HUES6 (cell line): Measurements from ENCODE around the gene AFAP1.

ENCODE experiments used
- H3K27ac ChIP-seq: 2 replicates; pipeline ENCODE4 v1.7.0; 2013; ENCODE audit warnings: low read depth, mild to moderate bottlenecking, low read length, inconsistent platforms
- H3K27me3 ChIP-seq: 2 replicates; pipeline ENCODE4 v1.6.1; 2013; ENCODE audit warnings: low read length; ENCODE audit not compliant: control insufficient read depth, insufficient read depth
- H3K36me3 ChIP-seq: 2 replicates; pipeline ENCODE4 v1.6.1; 2013; ENCODE audit warnings: low read length; ENCODE audit not compliant: control insufficient read depth, insufficient read depth
- H3K4me1 ChIP-seq: 2 replicates; pipeline ENCODE4 v1.6.1; 2013; ENCODE audit warnings: low read length; ENCODE audit not compliant: control insufficient read depth, insufficient read depth
- H3K4me3 ChIP-seq: 2 replicates; pipeline ENCODE4 v1.5.1; 2013; ENCODE audit warnings: low read depth, low read length
- H3K9ac ChIP-seq: one replicate; pipeline ENCODE4 v1.6.1; 2013; ENCODE audit warnings: mild to moderate bottlenecking, low read length
- H3K9me3 ChIP-seq: 2 replicates; pipeline ENCODE4 v1.6.1; 2013; ENCODE audit warnings: low read depth, low read length; ENCODE audit not compliant: control insufficient read depth, insufficient read depth

Gene AFAP1

DNA sequence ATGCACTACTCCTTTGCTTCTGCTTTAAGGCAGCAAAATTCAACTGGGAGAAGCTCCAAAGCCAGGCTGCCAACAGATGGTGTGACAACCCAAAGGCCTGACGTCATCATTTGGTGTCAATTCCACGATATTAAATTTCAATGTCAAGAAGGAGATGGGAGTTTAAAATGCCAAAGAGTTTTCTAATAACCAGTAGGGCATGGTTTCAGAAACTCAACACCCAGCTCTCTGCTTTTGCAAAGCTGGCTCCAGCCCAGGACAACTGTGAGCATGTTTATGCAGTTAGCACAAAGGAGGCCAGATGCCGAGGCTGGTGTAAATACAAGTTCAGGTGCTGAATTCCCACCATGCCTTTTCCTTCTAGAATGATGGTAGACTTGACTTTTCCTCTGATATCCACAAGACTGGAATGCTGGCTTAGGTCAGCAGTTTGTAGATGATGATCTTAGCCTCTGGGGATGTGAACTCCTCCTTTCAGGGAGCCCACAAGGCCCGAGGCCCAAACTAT is 67.3 kb downstream of the AFAP1 start:
- Histone ChIP-seq H3K4me1 (peaks cover 20% of the 10 kb centered on the region), H3K9me3 (peaks cover 12% of the 10 kb centered on the region), H3K4me3 (no peak overlapping the region), H3K9ac (no peak overlapping the region), H3K27me3 (no peaks in the 10 kb centered on the region), H3K27ac (no peak overlapping the region), H3K36me3 (peaks cover 42% of the 10 kb centered on the region)

DNA sequence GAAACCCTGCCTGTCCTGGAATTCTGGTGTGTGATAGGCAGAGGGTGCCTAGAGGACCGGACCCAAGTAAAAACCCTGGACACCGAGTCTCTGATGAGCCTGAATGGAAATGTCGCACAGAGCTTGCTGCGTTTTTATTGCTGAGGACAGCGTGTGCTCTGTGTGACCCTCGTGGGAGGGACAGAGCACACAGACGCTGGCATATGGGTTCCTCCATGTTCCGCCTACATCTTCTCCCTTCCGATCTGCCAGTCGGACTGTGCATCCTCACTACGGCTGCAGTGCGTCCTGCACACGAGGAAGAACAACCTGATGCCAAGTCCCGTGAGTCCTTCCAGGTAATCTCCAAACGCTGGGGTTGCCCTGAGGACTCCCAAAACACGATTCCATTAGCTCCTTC is 68.3 kb downstream of the AFAP1 start:
- Histone ChIP-seq H3K9me3 (peaks cover 12% of the 10 kb centered on the region), H3K36me3 (peaks cover 45% of the 10 kb centered on the region), H3K27me3 (no peaks in the 10 kb centered on the region), H3K4me3 (no peak overlapping the region), H3K4me1 (peaks cover 10% of the 10 kb centered on the region; the same call in 1 of the 2 replicates), H3K27ac (no peak overlapping the region), H3K9ac (no peak overlapping the region)

DNA sequence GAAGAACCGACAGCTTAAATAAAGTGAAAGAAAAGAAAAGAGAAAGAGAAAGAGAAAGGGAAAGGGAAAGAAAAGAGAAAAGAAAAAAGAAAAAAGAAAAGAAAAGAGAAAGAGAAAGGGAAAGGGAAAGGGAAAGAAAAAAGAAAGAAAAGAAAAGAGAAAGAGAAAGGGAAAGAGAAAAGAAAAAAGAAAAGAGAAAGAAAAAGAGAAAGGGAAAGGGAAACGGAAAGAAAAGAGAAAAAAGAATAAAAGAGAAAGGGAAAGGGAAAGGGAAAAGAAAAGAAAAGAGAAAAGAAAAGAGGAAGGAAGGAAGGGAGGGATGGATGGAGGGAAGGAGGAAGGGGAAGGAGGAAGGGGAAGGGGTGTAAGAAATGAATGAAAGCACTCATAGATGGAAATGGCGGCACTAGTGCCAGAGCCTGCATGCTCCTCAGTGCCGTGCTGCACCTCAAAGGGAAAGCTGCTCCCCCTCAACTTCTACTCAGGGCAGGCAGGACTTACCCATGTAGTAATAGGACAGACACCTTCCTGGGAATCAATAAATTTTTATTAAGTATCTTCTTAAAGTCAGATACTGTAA is 70.7 kb downstream of the AFAP1 start:
- no peaks in the 10 kb centered on the region for H3K27me3 ChIP-seq
- no peak overlapping the region for H3K4me3 ChIP-seq
- H3K9ac ChIP-seq = no peak overlapping the region

GRCh38 chr4:7868436-7868775 is 71.3 kb downstream of the AFAP1 start:
- H3K4me3 ChIP-seq = no peak overlapping the region
- H3K9me3 ChIP-seq = peaks cover 6% of the 10 kb centered on the region; the same call in 1 of the 2 replicates
- no peak overlapping the region for H3K27ac ChIP-seq
- peaks cover 45% of the 10 kb centered on the region for H3K36me3 ChIP-seq
- no peaks in the 10 kb centered on the region for H3K27me3 ChIP-seq
- no peak overlapping the region for H3K9ac ChIP-seq
- H3K4me1 ChIP-seq = peaks cover 8% of the 10 kb centered on the region

More for the DNA sequence above, 70.7 kb downstream of the AFAP1 start:
- H3K27ac ChIP-seq = no peak overlapping the region
- H3K4me1 ChIP-seq = peaks cover 7% of the 10 kb centered on the region; the same call in 1 of the 2 replicates
- H3K36me3 ChIP-seq = peaks cover 45% of the 10 kb centered on the region
- H3K9me3 ChIP-seq = peaks cover 10% of the 10 kb centered on the region

DNA sequence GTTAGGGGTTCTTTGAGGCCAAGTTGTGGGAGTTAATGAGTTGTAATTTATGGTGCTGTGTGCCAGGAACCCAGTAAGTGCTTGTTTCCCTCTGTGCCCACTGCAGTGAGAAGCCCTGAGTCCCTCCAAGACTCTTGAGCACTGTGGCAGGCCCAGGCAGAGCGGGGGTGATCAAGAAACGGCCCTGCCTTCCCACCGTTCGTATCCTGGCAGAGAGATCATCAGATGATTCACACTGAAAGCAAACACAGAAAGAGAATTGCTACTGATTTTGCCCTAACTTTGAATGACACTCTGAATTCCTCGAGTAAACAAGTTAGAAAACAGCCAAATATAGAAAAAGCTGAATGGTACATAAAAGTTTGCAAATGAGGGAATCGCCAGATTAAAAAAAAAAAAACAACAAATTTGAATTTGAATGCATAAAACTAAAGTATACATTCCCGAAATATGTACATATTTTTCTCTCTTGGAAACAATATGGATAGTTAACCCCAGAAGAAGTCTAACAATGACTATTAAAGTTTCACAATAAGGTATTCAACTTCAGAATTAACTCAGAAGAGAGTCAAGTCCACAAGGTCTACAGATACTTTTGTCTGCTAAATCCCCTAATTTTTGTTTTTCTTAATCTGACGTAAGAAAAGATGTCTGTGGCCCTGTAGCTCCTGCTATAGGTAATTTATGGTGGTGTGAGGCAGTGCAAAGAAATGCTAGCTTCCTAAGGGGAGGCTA is 71.8 kb downstream of the AFAP1 start:
- H3K9ac ChIP-seq = no peak overlapping the region
- H3K27me3 ChIP-seq = no peaks in the 10 kb centered on the region
- no peak overlapping the region for H3K4me3 ChIP-seq
- no peak overlapping the region for H3K27ac ChIP-seq
- peaks cover 45% of the 10 kb centered on the region for H3K36me3 ChIP-seq
- H3K9me3 ChIP-seq = peaks cover 6% of the 10 kb centered on the region; the same call in 1 of the 2 replicates
- H3K4me1 ChIP-seq = peaks cover 14% of the 10 kb centered on the region

- peaks cover 20% of the 10 kb centered on the region for H3K4me1 ChIP-seq
- no peak overlapping the region for H3K27ac ChIP-seq
Observed at GRCh38 chr4:7867191-7867590, 72.5 kb downstream of the AFAP1 start.

GRCh38 chr4:7865533-7865932 is 74.1 kb downstream of the AFAP1 start:
- Histone ChIP-seq H3K4me3 (no peak overlapping the region), H3K4me1 (peaks cover 35% of the 10 kb centered on the region), H3K27me3 (no peaks in the 10 kb centered on the region), H3K36me3 (peaks cover 28% of the 10 kb centered on the region), H3K9me3 (no peaks in the 10 kb centered on the region), H3K9ac (no peak overlapping the region), H3K27ac (no peak overlapping the region)

More at GRCh38 chr4:7867191-7867590, 72.5 kb downstream of the AFAP1 start:
- peaks cover 43% of the 10 kb centered on the region for H3K36me3 ChIP-seq
- peaks cover 6% of the 10 kb centered on the region; the same call in 1 of the 2 replicates for H3K9me3 ChIP-seq
- H3K4me3 ChIP-seq = no peak overlapping the region
- no peak overlapping the region for H3K9ac ChIP-seq
- no peaks in the 10 kb centered on the region for H3K27me3 ChIP-seq

DNA sequence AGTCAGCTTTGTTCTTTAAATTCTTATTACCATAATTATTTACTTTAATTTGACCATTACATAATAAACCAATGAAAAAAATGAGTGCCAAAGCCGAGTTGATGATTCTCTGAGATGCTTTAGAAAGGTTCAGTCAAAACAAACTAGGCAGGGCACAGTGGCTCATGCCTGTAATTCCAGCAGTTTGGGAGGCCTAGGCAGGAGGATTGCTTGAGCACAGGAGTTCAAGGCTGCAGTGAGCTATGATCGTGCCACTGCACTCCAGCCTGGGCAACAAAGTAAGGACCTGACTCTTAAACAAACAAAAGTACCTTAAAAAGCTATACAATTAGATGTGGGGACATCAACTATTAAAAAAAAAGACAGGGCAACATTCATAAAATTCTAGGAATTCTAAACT is 75.0 kb downstream of the AFAP1 start:
- H3K27ac ChIP-seq = no peak overlapping the region
- peaks cover 38% of the 10 kb centered on the region for H3K4me1 ChIP-seq

GRCh38 chr4:7863911-7864681 is 75.6 kb downstream of the AFAP1 start:
- H3K9ac ChIP-seq = no peak overlapping the region
- H3K4me3 ChIP-seq = no peak overlapping the region
- H3K27me3 ChIP-seq = no peaks in the 10 kb centered on the region
- H3K27ac ChIP-seq = no peak overlapping the region
- peaks cover 38% of the 10 kb centered on the region for H3K4me1 ChIP-seq
- H3K36me3 ChIP-seq = peaks cover 20% of the 10 kb centered on the region
- H3K9me3 ChIP-seq = no peaks in the 10 kb centered on the region

More for the DNA sequence above, 75.0 kb downstream of the AFAP1 start:
- Histone ChIP-seq H3K4me3 (no peak overlapping the region), H3K36me3 (peaks cover 24% of the 10 kb centered on the region), H3K9ac (no peak overlapping the region), H3K27me3 (no peaks in the 10 kb centered on the region), H3K9me3 (no peaks in the 10 kb centered on the region)

- Histone ChIP-seq H3K36me3 (peaks cover 13% of the 10 kb centered on the region), H3K4me3 (no peak overlapping the region), H3K9me3 (no peaks in the 10 kb centered on the region), H3K4me1 (peaks cover 41% of the 10 kb centered on the region), H3K9ac (peak overlapping the region; percentile 62), H3K27ac (peak overlapping the region; percentile 85), H3K27me3 (no peaks in the 10 kb centered on the region)
Observed at GRCh38 chr4:7862561-7863192, 77.0 kb downstream of the AFAP1 start.
